Panc1 (cell line): ENCODE data around the gene NTRK3.

Experiments
- POLR2AphosphoS5 ChIP-seq: IDR thresholded peaks from 2 replicates; pipeline ENCODE4 v1.6.1; 2012; ENCODE audit warnings: mild to moderate bottlenecking, low read depth, low read length, moderate library complexity
- TF ChIP-seq, protein P1 (sequence below): fragments of 450-650 bp; IDR thresholded peaks from 2 replicates; pipeline ENCODE4 v1.5.1; 2017; ENCODE audit warnings: mild to moderate bottlenecking
- TF ChIP-seq, protein P2 (sequence below), 2 experiments: IDR thresholded peaks; 2 replicates each; pipeline ENCODE4 v1.6.1; 2011 to 2012; ENCODE audit warnings: low read depth in 2 of 2, control low read depth in 1 of 2, low read length in 1 of 2, mild to moderate bottlenecking in 1 of 2, moderate library complexity in 1 of 2; ENCODE audit not compliant: insufficient read depth in 1 of 2

DNA sequence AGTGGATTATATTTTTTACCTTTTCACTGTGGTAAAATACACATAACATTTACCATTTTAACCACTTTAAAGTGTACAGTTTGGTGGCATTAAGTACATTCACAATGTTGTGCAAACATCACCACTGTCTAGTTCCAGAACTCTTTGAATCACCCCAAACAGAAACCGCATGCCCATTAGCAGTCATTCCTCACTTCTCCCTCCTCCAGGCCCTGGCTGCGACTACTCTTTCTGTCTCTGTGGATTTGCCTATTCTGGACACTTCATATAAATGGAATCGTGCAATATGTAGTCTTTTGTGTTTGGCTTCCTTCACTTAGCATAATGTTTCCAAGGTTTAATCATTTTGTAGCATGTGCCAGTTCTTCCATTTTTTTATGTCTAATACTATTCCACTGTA is 409.8 kb downstream of the NTRK3 start:
- TF ChIP-seq, protein P1, sequence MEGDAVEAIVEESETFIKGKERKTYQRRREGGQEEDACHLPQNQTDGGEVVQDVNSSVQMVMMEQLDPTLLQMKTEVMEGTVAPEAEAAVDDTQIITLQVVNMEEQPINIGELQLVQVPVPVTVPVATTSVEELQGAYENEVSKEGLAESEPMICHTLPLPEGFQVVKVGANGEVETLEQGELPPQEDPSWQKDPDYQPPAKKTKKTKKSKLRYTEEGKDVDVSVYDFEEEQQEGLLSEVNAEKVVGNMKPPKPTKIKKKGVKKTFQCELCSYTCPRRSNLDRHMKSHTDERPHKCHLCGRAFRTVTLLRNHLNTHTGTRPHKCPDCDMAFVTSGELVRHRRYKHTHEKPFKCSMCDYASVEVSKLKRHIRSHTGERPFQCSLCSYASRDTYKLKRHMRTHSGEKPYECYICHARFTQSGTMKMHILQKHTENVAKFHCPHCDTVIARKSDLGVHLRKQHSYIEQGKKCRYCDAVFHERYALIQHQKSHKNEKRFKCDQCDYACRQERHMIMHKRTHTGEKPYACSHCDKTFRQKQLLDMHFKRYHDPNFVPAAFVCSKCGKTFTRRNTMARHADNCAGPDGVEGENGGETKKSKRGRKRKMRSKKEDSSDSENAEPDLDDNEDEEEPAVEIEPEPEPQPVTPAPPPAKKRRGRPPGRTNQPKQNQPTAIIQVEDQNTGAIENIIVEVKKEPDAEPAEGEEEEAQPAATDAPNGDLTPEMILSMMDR = no peak
- no peak for TF ChIP-seq POLR2AphosphoS5
- TF ChIP-seq, protein P2, sequence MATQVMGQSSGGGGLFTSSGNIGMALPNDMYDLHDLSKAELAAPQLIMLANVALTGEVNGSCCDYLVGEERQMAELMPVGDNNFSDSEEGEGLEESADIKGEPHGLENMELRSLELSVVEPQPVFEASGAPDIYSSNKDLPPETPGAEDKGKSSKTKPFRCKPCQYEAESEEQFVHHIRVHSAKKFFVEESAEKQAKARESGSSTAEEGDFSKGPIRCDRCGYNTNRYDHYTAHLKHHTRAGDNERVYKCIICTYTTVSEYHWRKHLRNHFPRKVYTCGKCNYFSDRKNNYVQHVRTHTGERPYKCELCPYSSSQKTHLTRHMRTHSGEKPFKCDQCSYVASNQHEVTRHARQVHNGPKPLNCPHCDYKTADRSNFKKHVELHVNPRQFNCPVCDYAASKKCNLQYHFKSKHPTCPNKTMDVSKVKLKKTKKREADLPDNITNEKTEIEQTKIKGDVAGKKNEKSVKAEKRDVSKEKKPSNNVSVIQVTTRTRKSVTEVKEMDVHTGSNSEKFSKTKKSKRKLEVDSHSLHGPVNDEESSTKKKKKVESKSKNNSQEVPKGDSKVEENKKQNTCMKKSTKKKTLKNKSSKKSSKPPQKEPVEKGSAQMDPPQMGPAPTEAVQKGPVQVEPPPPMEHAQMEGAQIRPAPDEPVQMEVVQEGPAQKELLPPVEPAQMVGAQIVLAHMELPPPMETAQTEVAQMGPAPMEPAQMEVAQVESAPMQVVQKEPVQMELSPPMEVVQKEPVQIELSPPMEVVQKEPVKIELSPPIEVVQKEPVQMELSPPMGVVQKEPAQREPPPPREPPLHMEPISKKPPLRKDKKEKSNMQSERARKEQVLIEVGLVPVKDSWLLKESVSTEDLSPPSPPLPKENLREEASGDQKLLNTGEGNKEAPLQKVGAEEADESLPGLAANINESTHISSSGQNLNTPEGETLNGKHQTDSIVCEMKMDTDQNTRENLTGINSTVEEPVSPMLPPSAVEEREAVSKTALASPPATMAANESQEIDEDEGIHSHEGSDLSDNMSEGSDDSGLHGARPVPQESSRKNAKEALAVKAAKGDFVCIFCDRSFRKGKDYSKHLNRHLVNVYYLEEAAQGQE (IDR thresholded peaks at IDR 0.05; ENCODE audit: insufficient read depth in 1 of 2, low read depth in 2 of 2, low read length in 1 of 2) = no peak
